HG03108 (cell line): ENCODE data around the gene TESK1.
"Not testable (repeated sequence)": the region's sequence is repeated elsewhere in the genome, so short reads cannot be mapped to it uniquely, and the experiment has no call there.

Experiments
- ATAC-seq: cut with Tn5 transposase; IDR thresholded peaks from one replicate; pipeline ENCODE4 v1.9.1; 2021; ENCODE audit warnings: moderate library complexity; ENCODE audit not compliant: unreplicated experiment

TESK1 gene

DNA sequence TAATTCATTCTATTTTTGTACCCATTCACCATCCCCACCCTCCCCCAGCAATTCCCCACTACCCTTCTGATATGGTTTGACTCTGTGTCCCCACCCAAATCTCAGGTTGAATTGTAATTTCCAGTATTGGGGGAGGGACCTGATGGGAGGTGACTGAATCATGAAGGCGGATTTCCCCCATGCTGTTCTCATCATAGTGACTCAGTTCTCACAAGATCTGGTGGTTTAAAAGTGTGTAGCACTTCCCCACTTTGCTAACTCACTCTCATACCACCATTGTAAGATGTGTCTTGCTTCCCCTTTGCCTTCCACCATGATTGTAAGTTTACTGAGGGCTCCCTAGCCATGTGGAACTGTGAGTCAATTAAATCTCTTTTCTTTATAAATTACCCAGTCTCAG is 25.9 kb upstream of the TESK1 start:
- no peak for ATAC-seq

GRCh38 chr9:35579659-35580227 is 25.3 kb upstream of the TESK1 start:
- ATAC-seq = not testable (repeated sequence)

DNA sequence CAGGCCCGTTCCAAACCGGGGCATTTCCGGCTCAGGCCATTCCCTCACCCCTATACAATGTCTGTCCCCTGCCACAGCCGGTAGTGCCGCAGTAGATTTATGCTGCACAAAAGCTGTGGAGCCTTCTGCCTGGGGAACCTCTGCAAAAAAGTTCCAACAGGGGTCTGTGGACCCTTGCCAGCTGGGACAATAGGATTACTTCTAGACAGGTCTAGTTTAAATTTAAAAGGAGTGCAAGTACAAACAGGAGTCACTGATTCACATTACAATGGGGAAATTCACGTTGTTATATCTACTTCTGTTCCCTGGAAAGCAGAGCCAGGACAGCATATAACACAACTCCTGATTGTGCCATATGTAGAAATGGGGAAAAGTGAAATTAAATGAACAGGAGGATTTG is 21.5 kb upstream of the TESK1 start:
- not testable (repeated sequence) for ATAC-seq

DNA sequence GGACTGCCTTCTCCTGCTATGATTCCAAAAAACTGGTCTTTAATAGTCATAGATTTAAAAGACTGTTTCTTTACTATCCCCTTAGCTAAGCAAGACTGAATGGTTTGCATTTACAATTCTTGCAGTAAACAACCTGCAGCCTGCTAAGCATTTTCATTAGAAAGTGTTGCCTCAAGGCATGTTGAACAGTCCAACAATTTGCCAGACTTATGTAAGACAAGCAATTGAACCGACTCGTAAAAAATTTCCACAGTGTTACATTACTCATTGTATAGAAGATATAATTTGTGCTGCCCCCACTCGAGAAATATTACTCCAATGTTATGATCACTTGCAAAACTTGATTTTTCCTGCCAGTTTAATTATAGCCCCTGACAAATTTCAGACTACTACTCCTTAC is 20.4 kb upstream of the TESK1 start:
- ATAC-seq = not testable (repeated sequence)

DNA sequence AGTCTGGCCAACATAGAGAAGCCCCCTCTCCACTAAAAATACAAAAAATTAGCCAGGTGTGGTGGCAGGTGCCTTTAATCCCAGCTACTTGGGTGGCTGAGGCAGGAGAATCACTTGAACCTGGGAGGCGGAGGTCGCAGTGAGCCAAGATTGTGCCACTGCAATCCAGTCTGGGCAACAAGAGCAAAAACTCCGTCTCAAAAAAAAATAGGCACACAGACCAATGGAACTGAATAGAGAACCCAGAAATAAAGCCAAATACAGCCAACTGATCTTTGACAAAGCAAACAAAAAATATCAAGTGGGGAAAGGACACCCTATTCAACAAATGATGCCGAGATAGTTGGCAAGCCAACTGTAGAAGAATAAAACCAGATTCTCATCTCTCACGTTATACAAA is 16.6 kb upstream of the TESK1 start:
- ATAC-seq = not testable (repeated sequence)

- no peak for ATAC-seq
Observed at GRCh38 chr9:35593581-35593980, 11.5 kb upstream of the TESK1 start.

GRCh38 chr9:35594471-35594870 is 10.6 kb upstream of the TESK1 start:
- no peak for ATAC-seq

GRCh38 chr9:35596907-35597306 is 8.2 kb upstream of the TESK1 start:
- ATAC-seq = not testable (repeated sequence)

- ATAC-seq = no peak
Observed at GRCh38 chr9:35598866-35599590, 6.0 kb upstream of the TESK1 start.

DNA sequence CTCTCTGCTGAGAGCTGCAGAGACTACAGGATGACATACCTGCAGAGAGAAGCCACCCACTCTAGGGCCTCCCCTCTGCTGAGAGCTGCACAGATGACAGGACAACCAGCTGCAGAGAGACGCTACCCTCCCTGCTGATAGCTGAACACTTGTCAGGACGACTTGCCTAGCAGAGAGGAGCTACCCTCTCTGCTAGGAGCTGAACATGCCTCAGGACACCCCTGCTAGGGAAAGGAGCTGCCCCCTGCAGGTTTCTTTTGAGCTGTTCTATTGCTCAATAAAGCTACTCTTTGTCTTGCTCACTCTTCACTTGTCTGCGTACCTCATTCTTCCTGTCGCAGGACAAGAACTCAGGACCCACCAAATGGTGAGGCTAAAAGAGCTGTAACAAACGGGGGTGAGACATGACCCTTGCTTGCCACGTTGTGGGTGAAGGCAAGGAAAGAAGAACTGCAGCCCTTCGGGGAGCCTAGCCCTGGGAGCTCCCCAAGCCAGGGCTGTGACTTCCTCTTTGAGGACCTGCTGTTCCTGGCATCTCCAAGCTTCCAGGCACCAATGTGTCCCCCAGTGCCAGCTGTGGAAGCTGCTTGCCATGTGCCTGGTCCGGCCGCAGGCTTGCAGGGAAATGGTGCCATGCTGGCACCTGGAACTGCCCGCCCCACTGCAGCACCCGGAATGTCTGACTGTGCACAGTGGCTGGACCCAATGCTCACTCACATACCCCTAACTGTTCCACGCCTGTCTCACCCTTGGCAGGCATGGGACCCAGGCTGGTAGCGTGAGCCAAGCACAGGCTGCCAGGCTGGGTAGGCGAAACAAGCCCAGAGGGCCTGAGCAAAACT is 5.1 kb upstream of the TESK1 start:
- ATAC-seq = no peak

GRCh38 chr9:35603506-35603985 is 1.5 kb upstream of the TESK1 start:
- no peak for ATAC-seq

GRCh38 chr9:35603986-35604577 is 980 bp upstream of the TESK1 start:
- peak; percentile 85 for ATAC-seq

- ATAC-seq = peak; percentile 16
Observed at GRCh38 chr9:35605351-35606137, 482 bp downstream of the TESK1 start.

- no peak for ATAC-seq
Observed at GRCh38 chr9:35606138-35606504, 1.1 kb downstream of the TESK1 start.

GRCh38 chr9:35606726-35607125 is 1.7 kb downstream of the TESK1 start:
- no peak for ATAC-seq

DNA sequence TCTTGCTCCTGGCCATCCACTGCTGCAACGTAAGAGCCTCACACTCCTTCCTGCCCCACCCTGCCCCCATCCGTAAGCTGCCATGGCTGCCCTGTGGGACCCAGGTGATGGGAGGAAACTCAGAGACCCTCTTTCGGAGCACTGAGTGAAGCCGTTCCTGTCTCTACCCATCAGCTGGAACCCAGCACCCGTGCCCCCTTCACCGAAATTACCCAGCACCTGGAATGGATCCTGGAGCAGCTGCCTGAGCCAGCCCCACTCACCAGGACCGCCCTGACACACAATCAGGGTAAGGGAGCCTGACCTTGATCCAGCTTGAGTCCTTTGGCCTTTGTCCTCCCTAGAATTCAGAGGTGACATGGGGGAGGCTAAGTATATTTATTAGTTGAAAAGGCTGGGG is 3.2 kb downstream of the TESK1 start:
- ATAC-seq = no peak

GRCh38 chr9:35609001-35609819 is 4.1 kb downstream of the TESK1 start:
- no peak for ATAC-seq

- ATAC-seq = no peak
Observed at GRCh38 chr9:35609820-35610163, 4.7 kb downstream of the TESK1 start.

DNA sequence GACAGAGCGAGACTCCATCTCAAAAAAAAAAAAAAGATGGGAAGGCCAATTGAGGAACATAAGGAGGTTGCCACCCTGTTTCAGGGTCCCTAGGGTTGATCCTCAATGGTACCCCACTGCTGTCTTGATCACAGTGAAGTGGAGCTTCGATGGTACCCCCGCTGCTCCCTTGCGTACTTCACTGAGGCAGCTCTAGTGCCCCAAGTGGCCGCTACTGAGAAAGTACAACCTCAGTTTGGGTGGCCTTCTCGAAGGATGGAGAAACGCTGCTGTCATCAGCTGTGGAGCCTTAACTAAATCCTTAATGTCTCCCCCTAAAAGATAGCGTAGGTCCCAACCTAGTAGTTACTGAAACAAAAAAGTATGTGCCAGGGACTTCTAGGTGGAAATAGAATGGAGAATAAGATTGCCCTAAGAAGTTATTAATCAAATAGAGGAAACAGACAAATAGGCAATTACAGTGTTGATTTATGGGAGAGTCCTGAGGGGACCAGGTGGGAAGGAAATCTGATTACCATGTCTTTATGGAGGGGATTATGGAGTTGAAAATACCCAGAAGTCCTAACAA is 6.3 kb downstream of the TESK1 start:
- no peak for ATAC-seq

- ATAC-seq = not testable (repeated sequence)
Observed at GRCh38 chr9:35612066-35612465, 7.0 kb downstream of the TESK1 start.
